Cerebellar nuclear complex (tissue), 1 donor: ENCODE measurements around the gene RAB26.

Experiments used
- DNase-seq, 2 experiments: peaks; one replicate each; lab custom pipeline; 2025; lab: John Stamatoyannopoulos, UW

The RAB26 gene

DNA sequence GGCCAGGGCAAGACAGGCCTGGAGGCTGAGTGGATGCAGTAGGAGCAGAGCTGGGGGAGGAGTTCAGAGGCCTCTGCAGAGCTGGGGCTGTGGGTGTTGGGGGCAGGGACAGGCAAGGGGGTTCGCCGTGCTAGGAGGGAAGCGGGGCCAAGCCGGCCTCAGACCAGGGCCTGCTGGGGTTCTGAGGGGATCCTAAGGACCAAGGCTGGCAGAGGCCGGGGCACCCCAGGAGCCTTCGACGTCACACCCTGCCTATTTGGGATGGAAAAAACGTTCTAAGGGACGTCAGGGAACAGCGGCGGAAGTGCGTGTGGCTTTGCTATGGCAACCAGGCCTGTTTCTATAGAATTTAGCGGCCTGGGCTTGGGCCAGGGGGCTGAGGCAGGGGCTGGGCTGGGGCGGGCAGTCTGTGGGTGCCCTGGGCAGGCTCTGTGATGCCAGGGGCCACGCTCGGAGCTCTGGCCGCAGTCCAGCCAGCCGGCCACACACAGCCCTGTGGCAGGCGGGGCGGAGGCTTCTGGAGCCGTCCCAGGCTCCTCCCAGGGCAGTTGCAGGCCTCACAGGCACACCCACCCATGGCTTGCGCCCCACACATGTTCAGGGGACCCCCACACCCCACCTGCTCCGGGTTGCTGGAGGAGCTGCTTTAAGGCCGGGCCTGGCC is 10.9 kb downstream of the RAB26 start:
- no peak for DNase-seq

DNA sequence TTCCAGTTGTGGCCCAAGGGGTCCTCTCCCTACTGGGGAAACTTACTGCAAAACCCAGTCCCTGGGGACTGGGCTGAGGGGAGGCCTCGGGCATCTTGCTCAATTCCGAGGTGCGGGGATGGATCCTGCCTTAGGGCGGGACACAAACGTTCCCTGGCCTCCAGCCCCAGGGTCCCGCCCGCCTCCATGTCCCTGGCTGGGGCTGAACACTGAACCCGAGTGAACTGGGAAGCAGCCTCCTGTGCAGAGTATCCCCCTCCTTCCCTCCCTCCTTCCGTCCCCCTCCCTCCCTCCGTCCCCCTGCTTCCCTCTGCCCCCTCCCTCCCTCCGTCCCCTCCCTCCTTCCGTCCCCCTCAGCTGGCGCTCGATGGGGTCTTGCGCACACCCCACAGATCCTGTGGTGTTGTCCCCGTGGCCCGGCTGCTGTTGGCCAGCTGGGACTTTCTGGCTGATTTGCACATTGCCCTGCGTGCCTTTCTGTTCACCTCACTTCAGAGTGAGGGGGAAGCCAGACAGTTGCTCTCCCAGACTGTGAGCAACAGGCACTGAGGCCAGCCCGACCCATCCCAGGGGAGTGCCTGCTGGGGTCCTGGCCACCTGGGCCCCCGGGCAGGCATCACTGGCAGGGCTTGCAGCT is 12.6 kb downstream of the RAB26 start:
- DNase-seq, result no peak

DNA sequence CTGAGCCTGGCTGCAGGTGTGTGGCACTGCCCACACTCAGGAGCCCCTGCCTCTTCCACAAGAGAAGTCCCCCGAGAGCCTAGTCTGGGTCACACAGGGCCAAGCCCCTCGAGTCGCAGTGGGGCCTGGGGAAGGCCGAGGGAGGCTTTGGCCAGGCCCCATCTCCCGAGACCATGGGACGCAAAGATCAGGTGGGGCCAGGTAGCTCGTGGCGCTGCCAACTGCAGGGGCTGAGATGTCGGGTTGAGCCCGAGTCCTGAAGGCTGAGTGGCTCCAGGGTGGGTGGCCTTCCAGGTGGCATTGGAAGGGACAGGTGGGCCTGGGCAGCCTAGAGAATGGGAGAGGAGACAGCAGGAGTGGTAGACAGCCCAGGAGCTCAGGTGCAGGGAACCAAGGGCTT is 13.5 kb downstream of the RAB26 start:
- no peak for DNase-seq

DNA sequence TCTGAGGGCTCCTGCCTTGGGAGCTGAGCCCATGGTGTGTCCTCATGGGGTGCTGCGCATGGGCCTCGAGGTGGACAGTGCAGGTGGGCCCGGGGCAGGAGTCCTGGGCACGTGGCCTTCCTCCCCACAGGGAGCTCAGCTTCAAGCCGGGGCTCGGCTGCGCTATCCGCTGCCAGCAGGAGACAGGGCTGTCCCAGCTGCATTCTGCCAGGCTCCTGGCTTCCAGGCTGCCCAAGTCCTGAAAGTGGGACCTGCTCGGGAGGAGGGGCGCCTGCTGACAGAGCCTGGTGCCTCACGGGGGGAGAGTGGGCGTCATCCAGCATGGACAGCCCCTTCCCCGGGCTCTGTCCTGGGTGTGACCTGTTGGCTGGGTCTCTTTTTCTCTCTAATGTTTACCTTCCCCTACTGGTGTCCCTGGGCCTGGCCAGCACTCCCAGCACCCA is 14.3 kb downstream of the RAB26 start:
- no peak for DNase-seq

DNA sequence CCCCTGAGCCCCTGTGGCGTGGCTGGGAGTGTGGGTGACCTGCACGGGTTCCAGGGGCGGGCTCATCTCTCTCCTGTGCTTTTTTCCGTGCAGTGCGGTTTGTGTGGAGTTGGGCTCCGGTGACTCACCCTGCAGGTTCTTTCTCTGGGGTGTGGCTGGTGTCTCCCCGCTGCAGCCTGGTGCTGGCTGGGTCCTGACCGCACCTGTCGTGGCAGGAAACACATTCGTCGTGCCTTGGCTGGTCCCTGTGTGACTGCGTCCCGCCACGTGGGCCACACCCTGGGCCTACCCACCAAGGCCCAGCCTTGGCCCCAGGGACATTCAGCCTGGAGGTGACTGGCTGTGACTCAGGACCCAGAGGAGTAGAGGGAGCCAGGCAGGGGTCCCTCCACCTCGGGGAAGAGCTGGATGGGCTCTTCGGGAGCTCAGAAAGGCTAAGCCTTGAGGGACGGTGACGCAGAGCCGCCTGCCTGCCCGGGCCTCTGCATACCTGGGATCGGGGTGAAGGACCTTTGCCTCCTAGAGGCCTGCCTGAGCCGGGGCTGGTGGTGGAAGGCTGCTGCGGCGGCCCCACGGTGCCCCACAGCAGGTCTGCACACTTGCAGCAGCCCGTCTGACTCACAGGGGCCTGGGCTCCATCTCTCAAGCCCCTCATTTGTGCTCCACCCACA is 14.9 kb downstream of the RAB26 start:
- DNase-seq, result no peak

DNA sequence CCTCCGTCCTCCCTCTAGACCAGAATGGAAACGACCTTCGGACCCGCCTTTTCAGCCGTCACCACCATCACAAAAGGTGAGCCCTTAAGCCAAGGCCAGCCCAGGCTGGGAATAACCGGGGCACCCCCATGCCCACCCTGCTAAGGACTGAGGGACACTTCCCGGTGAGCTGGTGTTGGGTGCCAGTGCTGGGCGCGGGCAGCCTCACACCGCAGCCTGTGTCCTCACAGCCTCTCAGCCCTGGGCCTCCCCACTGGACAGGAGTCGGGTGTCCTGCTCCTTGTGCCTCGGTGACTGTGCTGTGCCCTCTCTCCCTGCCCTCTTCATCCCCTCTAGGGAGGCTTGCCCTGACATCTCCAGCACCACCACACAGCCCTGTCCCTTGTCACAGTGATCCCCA is 17.4 kb downstream of the RAB26 start:
- no peak for DNase-seq

DNA sequence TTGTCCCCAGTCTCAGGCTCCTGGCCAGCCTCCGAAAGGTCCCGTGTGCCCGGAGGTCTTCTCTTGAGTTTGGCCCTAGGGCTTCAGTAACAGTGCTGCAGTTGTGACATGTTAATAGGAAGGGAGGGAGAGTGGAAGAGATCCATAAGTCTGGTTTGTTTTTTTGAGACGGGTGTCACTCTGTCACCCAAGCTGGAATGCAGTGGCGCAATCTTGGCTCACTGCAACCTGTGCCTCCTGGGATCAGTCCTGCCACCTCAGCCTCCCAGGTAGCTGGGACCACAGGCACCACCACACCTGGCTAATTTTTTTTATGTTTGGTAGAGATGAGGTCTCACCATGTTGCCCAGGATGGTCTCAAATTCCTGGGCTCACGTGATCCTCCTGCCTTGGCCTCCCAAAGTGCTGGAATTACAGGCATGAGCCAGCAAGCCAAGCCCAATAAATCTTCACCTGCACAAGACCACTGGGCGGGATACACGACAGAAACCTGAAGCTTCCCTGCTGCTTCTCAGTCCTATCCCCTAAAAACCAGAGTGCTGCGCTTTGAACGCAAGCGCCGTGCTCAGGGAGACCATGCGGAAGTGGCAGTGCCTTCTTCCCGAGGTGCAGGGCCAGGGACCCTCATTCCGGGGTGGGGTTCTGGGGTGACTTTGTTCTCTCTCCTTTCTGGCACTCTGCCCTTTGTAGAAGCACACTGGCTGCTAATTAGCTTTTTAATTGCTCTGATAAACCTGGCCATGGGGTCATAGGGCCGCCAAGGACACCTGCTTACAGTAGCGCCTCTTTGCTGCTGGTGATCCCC is 18.0 kb downstream of the RAB26 start:
- no peak for DNase-seq

DNA sequence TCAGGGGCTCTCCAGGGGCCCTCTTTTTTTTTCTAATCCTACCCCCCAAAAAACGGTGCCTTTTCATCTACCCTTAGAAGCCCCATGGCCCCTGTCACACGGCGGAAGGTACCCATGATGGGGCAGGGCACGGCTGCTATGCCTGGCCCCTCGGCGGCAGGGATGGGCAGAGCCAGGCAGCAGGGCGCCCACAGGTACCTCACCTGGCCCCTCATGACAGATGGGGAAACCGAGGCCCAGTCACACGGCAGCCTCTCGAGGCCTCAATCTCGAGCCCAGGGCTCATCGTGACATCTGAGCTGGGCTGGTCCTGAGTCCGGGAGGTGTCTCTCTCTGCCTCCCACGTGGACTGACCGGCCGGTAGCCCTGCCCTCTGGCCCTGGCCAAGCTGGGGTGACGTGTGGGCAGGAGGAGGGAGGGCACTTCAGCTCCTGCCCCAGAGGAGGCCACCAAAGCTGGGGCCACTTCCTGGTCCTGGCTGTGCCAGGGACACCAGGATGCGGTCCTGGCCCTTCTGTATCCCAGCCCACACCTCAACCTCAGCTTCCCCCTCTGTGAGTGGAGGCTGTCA is 18.7 kb downstream of the RAB26 start:
- DNase-seq, result no peak

DNA sequence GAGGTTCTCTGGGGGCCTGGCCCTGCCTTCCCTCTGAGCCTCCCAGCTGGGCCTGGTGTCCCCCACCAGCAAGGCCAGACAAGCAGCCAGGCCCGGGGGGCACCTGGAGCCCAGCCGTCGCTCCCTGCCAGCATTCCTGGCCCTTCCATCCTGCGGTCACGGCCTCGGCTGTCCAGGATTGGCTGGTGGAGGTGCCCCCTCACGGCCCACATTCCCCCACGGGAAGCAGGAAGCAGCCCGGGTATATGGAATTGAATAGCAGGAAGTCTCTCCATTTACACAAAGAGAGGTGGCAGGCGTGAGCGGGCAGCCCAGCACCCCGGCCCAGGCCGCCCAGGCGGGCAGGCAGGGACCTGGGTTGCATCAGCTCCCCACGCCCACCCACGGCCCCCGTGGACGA is 21.7 kb downstream of the RAB26 start:
- no peak for DNase-seq

DNA sequence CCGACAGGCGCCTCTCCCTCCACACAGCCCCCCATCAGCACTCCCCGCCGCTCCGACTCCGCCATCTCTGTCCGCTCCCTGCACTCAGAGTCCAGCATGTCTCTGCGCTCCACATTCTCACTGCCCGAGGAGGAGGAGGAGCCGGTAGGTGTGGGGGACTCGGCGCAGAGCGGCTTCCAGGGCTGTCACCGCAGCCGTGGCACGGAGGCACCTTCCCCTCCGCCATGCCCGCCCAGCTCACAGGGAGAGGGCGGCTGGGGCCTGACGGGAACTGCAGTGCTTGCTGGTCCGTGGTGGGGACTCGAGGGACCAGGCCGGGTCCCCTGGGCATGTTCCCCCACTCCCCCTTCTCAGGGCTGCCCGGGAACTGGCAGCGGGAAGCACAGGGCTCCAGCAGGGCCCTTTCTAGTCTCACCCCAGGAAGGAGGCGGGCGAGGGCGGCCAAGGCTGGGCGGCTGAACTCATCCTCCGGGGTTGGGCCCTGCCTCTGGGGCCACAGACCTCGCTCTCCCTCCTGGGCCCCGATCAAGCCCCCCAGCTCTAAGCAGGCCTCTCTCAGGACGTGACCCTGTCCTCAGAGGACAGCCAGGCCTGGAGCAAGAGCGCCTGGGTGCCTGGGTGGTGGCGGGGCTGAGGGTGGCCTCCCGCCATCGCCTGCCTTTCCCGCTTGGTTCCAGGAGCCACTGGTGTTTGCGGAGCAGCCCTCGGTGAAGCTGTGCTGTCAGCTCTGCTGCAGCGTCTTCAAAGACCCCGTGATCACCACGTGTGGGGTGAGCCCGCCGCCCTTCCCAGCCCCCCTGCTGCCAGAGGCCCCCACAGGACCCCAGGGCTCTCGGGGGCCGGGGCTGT is 22.4 kb downstream of the RAB26 start:
- DNase-seq, result no peak

DNA sequence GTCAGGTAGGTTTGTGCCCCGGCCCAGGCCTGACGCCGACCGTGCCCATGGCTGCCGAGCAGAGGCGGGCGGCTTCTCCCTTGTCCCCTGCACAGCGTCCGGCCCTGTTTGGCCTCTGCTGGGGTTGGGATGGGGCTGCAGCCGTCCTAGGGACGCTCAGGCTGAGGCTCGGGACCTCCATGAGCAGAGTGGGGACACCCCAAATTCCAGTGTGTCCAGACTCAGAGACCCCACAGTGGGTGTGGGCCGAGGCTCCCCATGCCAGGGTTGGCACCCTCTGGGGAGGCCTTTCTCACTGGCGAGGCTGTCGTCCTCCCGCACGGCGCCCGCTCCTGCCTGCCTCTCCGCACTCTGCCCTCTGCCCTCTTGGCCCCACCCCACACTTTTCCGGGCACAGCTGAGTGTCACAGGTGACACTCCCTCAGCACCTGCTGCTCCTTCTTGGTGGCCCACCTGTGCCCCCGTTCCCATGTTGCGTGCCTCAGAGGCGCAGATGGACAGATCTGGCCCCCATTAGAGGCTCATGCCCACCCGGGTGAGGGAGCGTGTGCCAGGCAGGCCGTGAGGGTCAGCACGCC is 23.3 kb downstream of the RAB26 start:
- no peak for DNase-seq

DNA sequence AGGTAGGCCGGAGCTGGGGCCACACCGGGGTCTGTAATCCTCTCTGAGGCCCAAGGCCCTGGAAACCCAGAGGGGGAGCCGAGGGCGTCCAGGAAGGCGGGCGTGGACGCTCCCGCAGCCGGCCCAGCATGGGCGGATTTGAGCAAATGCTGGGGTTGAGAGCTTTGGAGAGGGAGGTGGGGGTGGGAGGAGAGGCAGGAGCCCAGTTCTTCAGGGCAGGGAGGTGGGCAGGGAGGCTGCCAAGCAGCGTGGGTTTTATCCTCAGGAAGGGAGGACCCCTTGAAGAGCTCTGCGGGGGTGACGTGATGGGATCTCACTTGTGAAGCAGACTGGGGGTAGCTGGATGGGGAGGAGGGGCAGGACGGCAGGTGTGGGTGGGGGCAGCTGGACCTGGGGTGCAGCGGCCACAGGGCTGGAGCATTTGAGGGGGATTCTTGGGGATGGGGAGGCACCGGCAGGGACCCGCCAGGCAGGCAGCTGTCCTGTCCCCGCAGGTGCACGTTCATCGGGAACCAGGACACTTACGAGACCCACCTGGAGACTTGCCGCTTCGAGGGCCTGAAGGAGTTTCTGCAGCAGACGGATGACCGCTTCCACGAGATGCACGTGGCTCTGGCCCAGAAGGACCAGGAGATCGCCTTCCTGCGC is 24.4 kb downstream of the RAB26 start:
- no peak for DNase-seq

DNA sequence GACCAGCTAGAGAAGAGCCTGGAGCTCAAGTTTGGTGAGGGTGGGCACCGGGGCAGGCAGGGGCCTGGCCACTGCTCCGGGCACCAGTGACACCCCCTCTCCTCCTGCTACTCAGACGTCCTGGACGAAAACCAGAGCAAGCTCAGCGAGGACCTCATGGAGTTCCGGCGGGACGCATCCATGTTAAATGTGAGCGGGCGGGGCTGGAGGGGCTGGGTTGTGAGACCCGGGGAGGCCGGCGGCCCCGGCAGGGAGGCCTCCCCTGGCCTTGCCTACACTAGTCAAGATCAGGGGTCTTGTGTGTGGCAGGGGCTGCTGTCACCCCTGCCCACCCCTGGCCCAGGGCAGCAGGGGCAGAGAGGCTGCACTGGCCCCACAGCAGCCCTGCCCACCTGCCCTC is 24.9 kb downstream of the RAB26 start:
- DNase-seq, result no peak

DNA sequence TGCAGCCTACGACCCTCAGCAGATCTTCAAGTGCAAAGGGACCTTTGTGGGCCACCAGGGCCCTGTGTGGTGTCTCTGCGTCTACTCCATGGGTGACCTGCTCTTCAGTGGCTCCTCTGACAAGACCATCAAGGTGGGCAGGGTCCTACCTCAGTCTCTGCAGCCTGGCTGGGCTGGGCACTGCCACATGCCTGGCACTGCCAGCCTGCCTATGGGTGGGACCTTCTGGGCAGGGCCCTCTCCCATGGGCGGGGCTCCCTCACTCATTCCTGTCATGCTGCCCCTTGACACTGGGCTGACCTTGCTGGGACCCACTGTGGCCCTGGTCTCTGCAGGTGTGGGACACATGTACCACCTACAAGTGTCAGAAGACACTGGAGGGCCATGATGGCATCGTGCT is 25.5 kb downstream of the RAB26 start:
- no peak for DNase-seq

DNA sequence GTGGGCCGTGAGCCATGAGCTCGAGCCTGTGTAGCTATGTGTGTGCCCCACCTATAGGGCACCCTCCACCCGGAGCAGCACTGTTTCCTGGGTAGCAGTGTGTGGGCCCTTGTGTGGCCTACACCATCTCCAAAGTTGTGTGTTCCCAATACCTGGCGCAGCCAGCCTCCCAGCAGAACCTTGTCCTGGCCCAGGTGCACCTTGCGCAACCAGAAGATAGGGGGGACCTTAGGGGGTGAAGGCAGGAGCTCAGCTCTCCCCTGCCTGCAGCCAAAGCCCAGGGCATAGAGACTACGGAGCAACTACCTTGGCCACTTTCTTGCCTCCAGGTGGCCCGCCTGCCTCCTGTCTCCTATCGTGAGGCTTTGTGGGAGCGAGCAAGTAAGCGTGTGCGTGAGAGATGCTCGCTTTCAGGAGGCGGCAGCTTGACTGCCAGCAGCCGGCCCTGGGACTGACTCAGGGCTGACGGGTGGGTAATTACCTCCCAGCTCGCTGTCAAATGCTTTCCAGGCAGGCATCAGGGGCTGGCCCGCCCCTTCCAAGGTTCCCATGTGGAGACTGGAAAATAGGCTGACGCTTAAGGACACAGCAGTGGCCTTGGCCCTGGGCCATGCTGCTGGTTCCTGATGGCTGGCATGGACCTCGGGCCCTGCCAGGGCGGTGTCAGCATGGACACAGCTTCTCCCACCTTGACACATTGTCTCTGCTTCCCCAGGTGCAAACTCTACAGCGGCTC is 26.1 kb downstream of the RAB26 start:
- no peak for DNase-seq

DNA sequence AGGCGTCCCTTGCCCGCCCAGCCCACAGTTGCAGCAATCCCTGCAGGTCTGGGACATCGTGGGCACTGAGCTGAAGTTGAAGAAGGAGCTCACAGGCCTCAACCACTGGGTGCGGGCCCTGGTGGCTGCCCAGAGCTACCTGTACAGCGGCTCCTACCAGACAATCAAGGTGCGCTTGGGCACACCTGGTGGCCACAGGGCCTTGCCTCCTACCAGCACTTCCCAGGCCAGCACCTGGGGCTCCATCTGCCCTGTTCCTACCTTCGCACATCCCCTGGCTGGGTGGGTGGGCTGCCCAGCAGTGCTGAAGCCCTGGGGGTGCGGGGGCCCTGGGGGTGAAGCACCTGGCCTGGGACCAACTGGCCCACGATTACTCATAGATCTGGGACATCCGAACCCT is 27.0 kb downstream of the RAB26 start:
- DNase-seq, result no peak

DNA sequence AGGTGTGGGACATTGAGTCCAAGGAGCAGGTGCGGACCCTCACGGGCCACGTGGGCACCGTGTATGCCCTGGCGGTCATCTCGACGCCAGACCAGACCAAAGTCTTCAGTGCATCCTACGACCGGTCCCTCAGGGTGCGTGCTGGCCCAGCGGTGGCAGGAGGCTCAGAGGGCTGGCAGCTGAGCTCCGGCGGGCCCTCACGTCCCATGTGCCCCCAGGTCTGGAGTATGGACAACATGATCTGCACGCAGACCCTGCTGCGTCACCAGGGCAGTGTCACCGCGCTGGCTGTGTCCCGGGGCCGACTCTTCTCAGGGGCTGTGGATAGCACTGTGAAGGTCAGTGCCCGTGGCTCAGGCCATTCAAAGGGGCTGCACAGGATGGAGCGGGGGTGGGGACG is 27.6 kb downstream of the RAB26 start:
- no peak for DNase-seq

DNA sequence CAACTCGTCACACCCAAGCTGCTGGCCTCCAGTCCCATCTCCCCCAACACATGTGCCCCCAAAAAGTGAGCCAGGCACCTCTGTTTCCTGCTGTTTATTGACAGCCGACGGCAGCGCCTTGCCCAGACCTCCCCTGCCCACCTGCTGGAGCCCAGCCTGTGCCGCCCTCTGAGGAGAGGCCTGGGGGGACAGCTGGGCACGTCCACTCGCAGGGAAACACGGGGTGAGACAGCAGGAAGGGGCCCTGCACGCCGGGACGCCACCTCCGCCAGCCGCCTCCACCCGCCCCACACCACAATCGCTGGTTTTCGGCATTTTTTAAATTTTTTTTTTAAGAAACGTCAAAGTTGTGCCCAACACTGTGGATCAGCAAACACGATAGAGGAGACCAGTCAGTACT is 28.7 kb downstream of the RAB26 start:
- no peak for DNase-seq

DNA sequence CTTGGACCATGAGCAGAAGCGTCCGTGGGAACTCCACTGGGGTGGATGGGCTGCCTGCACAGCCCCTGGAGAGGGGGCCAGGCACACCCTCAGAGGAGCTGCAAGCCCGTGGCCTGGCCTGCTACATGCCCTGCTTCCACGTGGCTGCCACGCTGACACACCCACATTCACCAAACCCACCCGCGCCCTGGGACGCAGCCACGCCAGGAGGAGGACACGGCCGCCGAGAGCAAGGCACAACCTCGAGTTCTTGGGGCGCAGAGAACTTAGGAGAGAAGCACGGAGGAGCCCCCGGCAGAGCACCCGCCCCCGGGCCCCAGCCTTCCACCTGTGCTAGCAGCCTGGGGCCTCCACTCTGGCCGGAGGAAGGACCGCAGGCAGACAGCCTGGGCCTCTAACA is 29.1 kb downstream of the RAB26 start:
- no peak for DNase-seq
